Adrenal gland (tissue), 12 donors: ENCODE data around the gene CLCA4. TPM values are rescaled to one million over a fixed set of nuclear protein-coding genes. Genes with fewer than 3 reads are reported as not detected.

ENCODE experiments used
- DNase-seq, 7 donors: peaks; one replicate each; pipeline ENCODE4 v3.0.0-alpha.2; 2019 to 2020
- H3K27ac ChIP-seq, 5 donors: fragments of 200-600 bp; sonication (generic) in 4 of 5; 1 replicate in 3 of 5; 2 replicates in 2 of 5; pipeline versions ENCODE4 v1.5.1 to v1.8.0; 2016 to 2020; ENCODE audit warnings: mild to moderate bottlenecking in 1 of 5
- H3K27me3 ChIP-seq: fragments of 200-600 bp; 2 replicates; pipeline ENCODE4 v1.8.0; 2021
- H3K36me3 ChIP-seq, 2 donors: fragments of 200-600 bp; replicated peaks in 1 of 2; 1 replicate in 1 of 2; 2 replicates in 1 of 2; pipeline versions ENCODE4 v1.5.1 to v1.8.0; 2018 to 2022
- H3K4me1 ChIP-seq, 2 donors: fragments of 200-600 bp; replicated peaks in 1 of 2; 1 replicate in 1 of 2; 2 replicates in 1 of 2; pipeline versions ENCODE4 v1.5.1 to v1.8.0; 2018 to 2021
- H3K4me3 ChIP-seq, 4 donors: fragments of 200-600 bp; sonication (generic) in 3 of 4; one replicate each; pipeline ENCODE4 v1.5.1; 2016 to 2018
- H3K9me3 ChIP-seq, 3 donors: fragments of 200-600 bp; sonication (generic) in 1 of 3; replicated peaks in 1 of 3; 1 replicate in 2 of 3; 2 replicates in 1 of 3; pipeline versions ENCODE4 v1.5.1 to v1.8.0; 2016 to 2021
- POLR2A ChIP-seq, 2 donors: fragments of 450-650 bp; IDR thresholded peaks; one replicate each; pipeline ENCODE4 v1.6.1; 2017; ENCODE audit warnings: antibody characterized with exemption in 2 of 2, mild to moderate bottlenecking in 2 of 2, moderate library complexity in 1 of 2
- WGBS, 4 donors: extraction: QIAGEN DNeasy Blood & Tissue Kit in 2 of 4; methylation state at CpG; one replicate each; pipeline versions ENCODE4 v1.1.5 to v1.1.7; 2013 to 2017; 5-methylcytosine and 5-hydroxymethylcytosine counted together
- intact Hi-C, 2 donors: fragments of 100-400 bp; cut with DNase I; formaldehyde crosslinking; loops; one replicate each; pipeline versions ENCODE4 v1.14.1 to v1.15.0; 2022 to 2023
- polyA plus RNA-seq, 3 donors: library from polyadenylated mRNA; stranded (reverse); fragments of 200-250 nt in 2 of 3; fragments of 350-450 nt in 1 of 3; fragmentation: Illumina TruSeq in 1 of 3; extraction: RNeasy Lipid Tissue Mini Kit (QIAGEN cat#74804) in 1 of 3; gene quantifications; one replicate each; pipeline ENCODE4 v1.2.3, GENCODE V29; 2013 to 2014
- total RNA-seq, 9 donors: library from RNA; depleted of rRNA in 4 of 9; stranded (reverse); fragments of >200 nt in 4 of 9; fragments of 120-200 nt in 1 of 9; fragmentation: NEBNext Ultra II Directional in 1 of 9; extraction: Animal tissue kit (Norgen Biotek cat#: 25700) in 1 of 9; gene quantifications; one replicate each; pipeline versions ENCODE4 v1.1.0 to v1.2.4, GENCODE V29; 2013 to 2023
- TF ChIP-seq, protein P1 (sequence below), 6 experiments: fragments of 450-650 bp in 4 of 6; fragments of 200-600 bp in 2 of 6; sonication (generic) in 1 of 6; IDR thresholded peaks; 1 replicate in 5 of 6; 2 replicates in 1 of 6; pipeline versions ENCODE4 v1.5.1 to v1.8.0; 2016 to 2021; ENCODE audit warnings: antibody characterized with exemption in 6 of 6, mild to moderate bottlenecking in 2 of 6, moderate library complexity in 1 of 6
- donor health status: healthy with polysubstance abuse.
- donor health status: Bipolar disorder and iron deficiency.
- donor health status: DM: yes; HTN: yes; CAD: no.
- donor health status: DM: no; HTN: no; CAD: no.
- donor health status: DM: no; HTN: no; CAD: no.
- donor health status: DM: yes; HTN: yes; CAD: no.

CLCA4 gene
- total and polyA plus RNA-seq, 12 donors, result 0.07 to 0.24 (median 0.20) TPM; not detected in 9

- peak in 1 of 7 donors; percentile 10 for DNase-seq
- Histone ChIP-seq H3K4me1 (peaks cover 0 to 13% of the 10 kb centered on the region in 2 donors), H3K9me3 (no peaks in the 10 kb centered on the region), H3K4me3 (peak overlapping the region in 2 of 4 donors; percentile 3 to 49), H3K36me3 (no peaks in the 10 kb centered on the region), H3K27me3 (no peaks in the 10 kb centered on the region), H3K27ac (peak overlapping the region in 3 of 5 donors; percentile 24 to 63 (median 46))
- TF ChIP-seq POLR2A (IDR thresholded peaks at IDR 0.05), result no peak
- TF ChIP-seq, protein P1, sequence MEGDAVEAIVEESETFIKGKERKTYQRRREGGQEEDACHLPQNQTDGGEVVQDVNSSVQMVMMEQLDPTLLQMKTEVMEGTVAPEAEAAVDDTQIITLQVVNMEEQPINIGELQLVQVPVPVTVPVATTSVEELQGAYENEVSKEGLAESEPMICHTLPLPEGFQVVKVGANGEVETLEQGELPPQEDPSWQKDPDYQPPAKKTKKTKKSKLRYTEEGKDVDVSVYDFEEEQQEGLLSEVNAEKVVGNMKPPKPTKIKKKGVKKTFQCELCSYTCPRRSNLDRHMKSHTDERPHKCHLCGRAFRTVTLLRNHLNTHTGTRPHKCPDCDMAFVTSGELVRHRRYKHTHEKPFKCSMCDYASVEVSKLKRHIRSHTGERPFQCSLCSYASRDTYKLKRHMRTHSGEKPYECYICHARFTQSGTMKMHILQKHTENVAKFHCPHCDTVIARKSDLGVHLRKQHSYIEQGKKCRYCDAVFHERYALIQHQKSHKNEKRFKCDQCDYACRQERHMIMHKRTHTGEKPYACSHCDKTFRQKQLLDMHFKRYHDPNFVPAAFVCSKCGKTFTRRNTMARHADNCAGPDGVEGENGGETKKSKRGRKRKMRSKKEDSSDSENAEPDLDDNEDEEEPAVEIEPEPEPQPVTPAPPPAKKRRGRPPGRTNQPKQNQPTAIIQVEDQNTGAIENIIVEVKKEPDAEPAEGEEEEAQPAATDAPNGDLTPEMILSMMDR (IDR thresholded peaks at IDR 0.05), result no peak
- intact Hi-C loops, result loop anchor here in 1 of 2 donors (10.0 kb wide), 1 partner anchor 129 kb away; no protein-coding TSS in a partner anchor
- WGBS, 4 donors, result 34 to 49% (median 48%) methylated on average over 9 of the region's 9 CpGs
Observed at GRCh38 chr1:86504137-86504479, 42.8 kb upstream of the CLCA4 start.

DNA sequence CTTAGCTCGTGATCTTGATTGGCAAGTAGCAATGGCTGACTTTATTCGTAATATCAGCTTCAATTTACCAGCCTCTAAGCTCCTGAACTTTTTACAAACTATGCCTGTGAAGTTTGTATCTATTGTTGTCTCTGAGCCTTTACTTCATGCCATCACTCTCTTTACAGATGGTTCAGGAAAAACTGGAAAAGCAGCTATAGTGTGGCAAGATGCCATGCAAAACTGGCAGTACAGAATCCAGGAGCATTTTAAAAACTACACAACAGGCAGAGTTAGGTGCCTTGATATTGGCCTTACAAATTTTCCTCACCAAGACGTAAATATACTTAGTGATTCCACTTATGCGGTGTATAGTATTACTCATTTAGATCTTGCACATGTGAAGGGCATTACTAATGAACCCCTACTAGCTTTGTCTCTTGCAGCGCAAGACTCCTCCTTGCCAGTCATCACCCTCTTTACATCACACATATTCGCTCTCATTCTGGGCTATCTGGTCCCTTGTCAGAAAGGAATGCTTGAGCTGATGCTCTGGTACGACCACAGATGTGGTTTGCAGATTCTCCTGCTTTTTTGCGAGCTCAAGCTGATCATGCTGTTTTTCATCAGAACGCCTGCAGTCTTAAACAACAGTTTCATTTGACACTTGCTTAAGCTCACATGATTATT is 41.8 kb upstream of the CLCA4 start:
- TF ChIP-seq POLR2A (IDR thresholded peaks at IDR 0.05), result no peak
- TF ChIP-seq, protein P1 (IDR thresholded peaks at IDR 0.05), result no peak
- peaks cover 0 to 13% of the 10 kb centered on the region in 2 donors for H3K4me1 ChIP-seq

GRCh38 chr1:86505564-86505902 is 41.3 kb upstream of the CLCA4 start:
- TF ChIP-seq, protein P1 (IDR thresholded peaks at IDR 0.05), result no peak
- TF ChIP-seq POLR2A (IDR thresholded peaks at IDR 0.05), result no peak
- H3K9me3 ChIP-seq, result no peaks in the 10 kb centered on the region
- H3K36me3 ChIP-seq, result no peaks in the 10 kb centered on the region
- 66 to 86% (median 79%) methylated on average over 4 of the region's 4 CpGs for WGBS, 4 donors
- no peaks in the 10 kb centered on the region for H3K27me3 ChIP-seq
- H3K4me1 ChIP-seq, result peaks cover 0 to 13% of the 10 kb centered on the region in 2 donors
- DNase-seq, result no peak
- intact Hi-C loops, result loop anchor here (5.0 to 10.0 kb wide), 2 partner anchors 128 to 131 kb away; no protein-coding TSS in a partner anchor
- H3K27ac ChIP-seq, result no peak overlapping the region
- no peak overlapping the region for H3K4me3 ChIP-seq

More for the DNA sequence above, 41.8 kb upstream of the CLCA4 start:
- Histone ChIP-seq H3K9me3 (no peaks in the 10 kb centered on the region), H3K4me3 (no peak overlapping the region), H3K27ac (no peak overlapping the region), H3K36me3 (no peaks in the 10 kb centered on the region), H3K27me3 (no peaks in the 10 kb centered on the region)
- intact Hi-C loops, result loop anchor here (5.0 to 10.0 kb wide), 2 partner anchors 128 to 130 kb away; no protein-coding TSS in a partner anchor
- WGBS, 4 donors, result 87 to 93% (median 89%) methylated on average over 9 of the region's 9 CpGs
- DNase-seq, result no peak

GRCh38 chr1:86507935-86508582 is 38.8 kb upstream of the CLCA4 start:
- DNase-seq, result peak in 5 of 7 donors; percentile 15 to 59 (median 30)
- TF ChIP-seq, protein P1 (IDR thresholded peaks at IDR 0.05), result peak; percentile 33 to 63 (median 57)
- no peak for TF ChIP-seq POLR2A (IDR thresholded peaks at IDR 0.05)
- WGBS, 4 donors, result 40 to 45% (median 42%) methylated on average over 11 to 13 of the region's 13 CpGs
- Histone ChIP-seq H3K9me3 (no peaks in the 10 kb centered on the region), H3K27me3 (no peaks in the 10 kb centered on the region), H3K27ac (no peak overlapping the region), H3K4me1 (peaks cover 0 to 2% of the 10 kb centered on the region in 2 donors), H3K4me3 (no peak overlapping the region), H3K36me3 (no peaks in the 10 kb centered on the region)
- intact Hi-C loops, result loop anchor here (5.0 to 10.0 kb wide), 2 partner anchors 131 to 133 kb away; no protein-coding TSS in a partner anchor
